Pulmonary artery endothelial cell (primary cell): Measurements from ENCODE around the gene TRIM26. TPM values are rescaled to one million over a fixed set of nuclear protein-coding genes. Genes with fewer than 3 reads are reported as not detected.
"Not testable (repeated sequence)": the region's sequence is repeated elsewhere in the genome, so short reads cannot be mapped to it uniquely, and the experiment has no call there.

Experiments used
- DNase-seq: peaks from one replicate; pipeline ENCODE4 v3.0.0-alpha.2; 2011; ENCODE audit warnings: low read depth, low spot score
- total RNA-seq: library from RNA; depleted of rRNA; stranded (reverse); fragments of >200 nt; gene quantifications from 2 replicates; pipeline ENCODE4 v1.2.3, GENCODE V29; 2014

TRIM26 gene
- total RNA-seq, 1 donor from 2014 or later = 25.2 TPM

DNA sequence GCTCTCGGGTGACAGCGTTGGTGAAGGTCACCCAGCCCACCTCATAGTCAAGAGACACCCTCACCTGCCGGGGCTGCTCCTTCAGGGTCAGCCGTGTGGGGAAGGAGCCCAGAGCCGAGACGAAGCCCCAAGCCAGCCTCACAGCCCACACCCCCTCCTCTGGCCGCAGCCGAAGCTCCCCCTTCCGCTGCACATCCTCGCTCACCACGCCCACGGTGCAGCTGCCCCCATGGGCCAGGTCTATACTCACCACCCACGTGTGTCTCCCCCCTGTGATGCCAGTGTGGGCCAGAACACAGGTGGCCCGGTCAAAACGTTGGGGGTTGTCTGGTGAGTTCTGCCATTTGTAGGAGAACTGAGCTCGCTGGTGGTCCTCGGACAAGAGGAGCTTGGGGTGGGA lies 59.1 kb downstream of the TRIM26 start:
- no peak for DNase-seq

DNA sequence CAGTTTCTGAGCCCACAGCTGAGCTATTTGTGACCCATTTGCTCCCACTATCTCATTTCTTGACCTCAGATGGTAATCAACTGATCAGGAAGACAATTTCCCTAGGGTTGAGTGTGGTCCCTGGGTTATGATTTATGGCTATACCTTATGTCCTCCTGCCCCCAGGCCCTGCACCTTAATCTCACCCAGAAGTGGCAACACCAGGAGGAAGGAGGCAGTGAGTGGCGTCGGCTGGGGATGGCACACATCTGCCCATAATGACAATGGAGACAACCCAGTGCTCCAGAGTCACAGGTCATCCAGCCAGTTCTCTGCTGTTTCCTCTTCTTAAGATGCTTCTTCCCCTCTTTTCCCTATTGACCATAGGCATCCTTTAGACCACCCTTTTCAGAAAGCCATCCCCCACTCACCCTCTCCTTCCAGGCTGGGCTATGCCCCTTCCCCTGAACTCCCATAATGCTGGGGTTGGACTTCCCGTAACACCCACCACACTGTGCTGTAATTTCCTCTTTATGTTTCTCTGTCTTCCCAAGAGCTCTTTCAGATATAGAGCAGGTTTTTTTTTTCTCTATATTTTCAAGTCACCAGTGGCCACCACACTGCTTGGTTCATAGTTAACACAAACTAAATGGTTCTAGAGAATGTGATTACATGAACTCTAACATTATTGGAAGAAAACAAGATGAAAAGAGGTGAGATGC lies 60.1 kb downstream of the TRIM26 start:
- no peak for DNase-seq

DNA sequence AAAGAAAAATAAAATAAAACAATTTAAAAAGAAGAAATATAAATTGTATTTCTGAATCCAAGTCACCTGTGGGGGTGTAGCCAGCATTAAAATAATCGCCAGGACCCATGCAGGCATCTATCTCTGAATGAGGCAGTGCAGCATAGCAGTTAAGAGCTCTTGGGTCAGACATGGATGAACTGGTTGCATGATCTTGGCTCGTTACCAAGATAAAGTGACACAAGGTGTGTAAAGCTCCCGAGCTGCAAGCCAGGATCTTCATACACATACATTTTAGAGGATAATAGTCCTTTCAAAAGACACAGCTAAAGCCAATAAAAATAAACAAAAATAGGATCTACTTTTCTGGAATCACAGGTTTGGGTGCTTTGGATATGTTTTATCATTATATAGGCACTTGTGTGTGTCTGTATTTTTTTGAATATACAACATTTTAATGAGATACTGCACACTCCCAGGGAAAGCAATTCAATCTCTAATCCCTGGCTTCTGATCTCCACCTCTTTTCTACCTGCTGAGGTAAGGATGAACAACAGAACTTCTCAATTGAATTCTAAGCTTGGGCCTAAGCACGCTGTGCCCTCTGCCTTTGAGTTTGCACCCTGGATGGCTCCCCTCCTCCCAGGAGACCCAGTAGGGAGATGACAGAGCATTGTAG lies 61.1 kb downstream of the TRIM26 start:
- no peak for DNase-seq

DNA sequence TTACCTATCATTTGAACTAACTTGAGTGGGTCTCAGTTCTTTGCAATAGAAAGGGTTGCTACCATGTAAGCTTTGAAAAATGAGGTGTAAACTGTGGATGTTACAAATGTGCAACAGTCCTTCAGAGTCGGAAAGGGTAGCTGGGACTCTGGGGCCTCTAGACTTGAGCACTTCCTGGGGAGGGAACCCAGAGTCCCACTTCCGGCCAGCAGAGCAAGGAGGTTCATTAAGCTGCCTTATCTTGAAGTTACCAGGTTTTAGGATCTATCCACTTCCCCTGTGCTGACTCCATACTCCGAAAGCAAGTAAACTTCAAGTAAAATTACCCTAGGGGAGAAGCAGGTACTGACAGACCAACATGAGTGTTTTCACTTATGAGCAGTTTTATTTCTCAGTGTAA lies 61.6 kb downstream of the TRIM26 start:
- DNase-seq = no peak

DNA sequence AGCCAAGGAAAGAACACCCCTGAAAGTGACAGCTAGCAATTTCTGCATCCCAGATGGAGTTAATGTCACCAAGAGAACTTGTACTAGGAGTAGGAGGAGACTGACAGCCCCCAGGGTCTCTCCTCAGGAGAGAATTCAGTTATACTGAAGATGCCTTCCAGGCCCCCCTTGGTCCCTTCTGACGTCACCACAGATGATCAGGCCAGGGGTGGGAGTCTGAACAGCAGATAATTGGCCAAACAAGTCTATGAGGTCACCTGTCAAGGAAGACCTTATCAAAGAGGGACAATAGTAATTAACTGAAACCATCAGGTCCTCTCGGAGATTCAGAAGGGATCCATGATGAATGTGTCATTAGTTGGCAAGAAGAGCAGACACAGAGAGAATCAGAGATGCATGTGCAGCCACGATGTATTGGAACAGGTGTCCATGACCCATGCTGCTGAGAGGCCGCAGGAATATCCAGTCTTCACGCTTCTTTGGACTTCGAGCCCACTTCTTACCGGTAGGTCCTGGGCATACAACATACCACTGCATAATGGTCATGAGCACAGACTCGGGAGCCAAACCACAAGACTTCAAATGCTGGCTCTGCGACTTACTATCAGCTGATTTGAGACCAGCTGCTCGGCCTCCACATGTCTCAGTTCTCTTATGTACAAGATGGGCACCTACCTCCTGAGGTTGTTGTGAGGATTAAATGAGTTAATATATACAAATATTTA lies 62.4 kb downstream of the TRIM26 start:
- no peak for DNase-seq

DNA sequence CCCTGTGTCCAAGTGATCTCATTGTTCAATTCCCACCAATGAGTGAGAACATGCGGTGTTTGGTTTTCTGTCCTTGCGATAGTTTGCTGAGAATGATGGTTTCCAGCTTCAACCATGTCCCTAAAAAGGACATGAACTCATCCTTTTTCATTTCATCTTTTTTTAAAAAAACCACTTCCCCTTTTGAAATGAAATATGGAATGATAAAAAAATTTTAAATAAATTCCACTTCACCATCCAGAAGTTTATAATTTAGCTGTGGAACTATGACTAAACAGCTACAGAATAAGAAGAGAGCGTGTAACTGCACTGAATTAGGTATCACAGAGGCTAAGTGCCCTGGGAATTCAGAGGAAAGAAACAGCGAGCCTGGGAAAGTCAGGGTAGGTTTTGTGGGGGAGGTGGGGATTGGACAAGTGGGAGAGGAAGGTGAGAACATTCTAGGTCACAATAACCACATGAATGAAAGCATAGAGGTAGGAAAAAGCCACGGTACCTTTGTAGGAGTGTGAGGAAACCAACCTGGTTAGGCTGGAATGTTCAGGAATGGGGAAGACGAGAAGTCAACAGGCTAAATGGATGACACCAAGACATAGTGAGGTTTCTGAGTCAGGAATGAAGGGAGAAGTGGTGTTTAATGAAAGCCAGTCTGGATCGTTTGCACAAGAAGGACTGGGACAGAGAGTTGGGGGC lies 63.2 kb downstream of the TRIM26 start:
- no peak for DNase-seq

DNA sequence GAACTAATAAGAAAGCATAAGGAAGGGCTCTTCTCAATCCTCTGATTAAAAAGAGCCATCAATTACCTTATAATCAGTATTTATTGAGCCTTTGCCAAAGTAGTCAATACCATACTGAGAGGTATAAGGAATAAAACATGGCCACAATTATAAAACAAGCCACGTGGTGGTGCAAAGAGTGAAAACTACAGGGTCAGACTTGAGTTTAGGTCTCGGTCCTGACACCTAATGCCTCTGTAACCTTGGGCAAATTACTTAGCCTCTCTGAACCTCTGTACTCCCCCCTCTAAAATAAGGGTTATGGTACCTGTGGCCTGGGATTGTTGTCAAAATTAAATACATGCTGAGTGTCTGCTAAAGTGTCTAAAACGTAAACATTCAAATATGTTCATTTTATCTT lies 64.0 kb downstream of the TRIM26 start:
- no peak for DNase-seq

DNA sequence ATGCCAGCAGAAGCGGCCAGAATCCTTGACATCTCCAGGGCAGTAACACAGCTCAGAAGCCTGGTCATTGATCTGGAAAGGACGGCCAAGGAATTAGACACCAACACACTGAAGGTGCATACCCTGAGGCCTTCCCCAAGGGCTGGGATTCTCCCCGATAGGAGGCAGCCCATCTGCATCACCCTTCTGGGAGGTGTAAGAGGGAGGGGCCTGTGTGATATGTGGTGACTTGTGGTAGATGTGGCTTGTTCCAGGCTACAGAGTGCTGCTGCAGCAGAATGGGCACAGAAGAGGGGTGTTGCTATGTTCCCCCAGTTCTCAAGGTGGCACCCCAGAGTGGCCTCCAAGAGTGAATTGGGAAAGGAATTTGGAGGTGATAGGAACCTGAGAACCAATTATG lies 66.1 kb downstream of the TRIM26 start:
- no peak for DNase-seq

DNA sequence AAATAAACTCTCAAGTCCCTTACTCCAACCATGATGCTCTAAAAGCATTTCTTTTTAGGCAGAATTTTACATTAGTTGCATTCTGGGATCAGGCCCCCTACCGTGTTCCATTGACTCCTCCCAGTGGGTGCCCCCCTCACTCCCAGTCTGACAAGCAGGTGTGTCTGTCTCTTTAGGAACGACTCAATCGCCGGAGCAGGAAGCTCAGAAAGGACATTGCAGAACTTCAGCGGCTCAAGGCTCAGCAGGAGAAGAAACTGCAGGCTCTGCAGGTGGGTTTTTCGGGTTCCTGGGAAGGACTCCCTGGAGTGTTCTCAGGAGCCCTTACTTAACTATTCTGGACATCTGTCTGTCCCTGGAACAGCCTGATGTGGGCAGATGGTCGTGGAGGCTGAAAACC lies 67.4 kb downstream of the TRIM26 start:
- DNase-seq = no peak

DNA sequence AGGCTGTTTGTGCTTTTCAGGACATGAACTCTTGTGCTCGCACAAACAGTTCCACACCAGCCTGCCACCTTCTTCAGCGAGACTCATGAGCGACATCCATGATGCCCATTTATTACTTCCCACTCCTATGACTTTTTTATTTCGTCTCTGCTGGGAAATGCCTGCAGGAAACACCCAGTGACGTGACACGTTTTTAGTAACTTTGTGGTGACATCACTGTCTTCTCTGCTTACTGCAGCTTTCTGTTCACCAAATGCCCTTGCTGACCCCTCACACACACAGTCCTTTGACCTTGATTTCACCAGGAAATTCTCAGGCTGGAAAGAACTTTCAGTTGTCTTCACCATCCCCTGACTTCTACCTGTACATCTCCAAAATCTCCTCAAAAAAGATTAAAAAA lies 68.4 kb downstream of the TRIM26 start:
- DNase-seq = no peak

DNA sequence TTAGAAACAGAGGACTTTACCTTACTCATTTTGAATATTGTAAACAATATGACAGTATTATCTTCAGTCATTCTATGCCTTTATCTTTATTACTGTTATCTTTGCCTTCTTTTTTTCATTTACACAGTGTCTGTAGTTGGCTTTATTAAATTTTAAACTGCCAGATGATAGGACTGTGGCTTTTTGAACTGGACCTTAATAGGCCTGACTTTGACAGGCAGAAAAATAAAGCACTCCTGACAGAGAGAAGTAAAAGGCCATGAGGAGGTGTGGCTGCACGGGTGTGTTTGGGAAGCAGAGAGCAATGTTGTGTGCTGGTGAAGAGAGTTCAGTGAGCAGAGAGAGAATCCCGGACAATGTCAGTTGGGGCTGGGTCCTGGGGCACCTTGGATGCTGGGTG lies 69.4 kb downstream of the TRIM26 start:
- DNase-seq = no peak

DNA sequence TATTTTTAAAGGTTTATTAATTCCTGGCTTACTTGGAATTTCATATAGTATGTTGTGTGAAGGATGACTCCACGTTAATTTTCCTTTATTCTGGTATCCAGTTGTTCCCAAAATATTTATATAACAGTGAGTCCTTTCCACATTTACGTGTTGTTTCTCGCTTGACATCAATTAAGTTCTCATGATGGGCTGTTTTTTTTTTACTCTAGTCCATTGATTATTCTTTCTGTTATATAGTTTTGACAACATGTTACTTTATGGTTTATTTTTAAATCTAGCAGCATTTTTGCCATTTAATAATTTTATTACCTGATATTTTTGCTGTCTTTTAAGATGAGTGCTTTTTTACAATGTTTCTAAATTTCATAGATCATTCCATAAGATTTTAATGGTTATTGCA lies 70.5 kb downstream of the TRIM26 start:
- DNase-seq = no peak

DNA sequence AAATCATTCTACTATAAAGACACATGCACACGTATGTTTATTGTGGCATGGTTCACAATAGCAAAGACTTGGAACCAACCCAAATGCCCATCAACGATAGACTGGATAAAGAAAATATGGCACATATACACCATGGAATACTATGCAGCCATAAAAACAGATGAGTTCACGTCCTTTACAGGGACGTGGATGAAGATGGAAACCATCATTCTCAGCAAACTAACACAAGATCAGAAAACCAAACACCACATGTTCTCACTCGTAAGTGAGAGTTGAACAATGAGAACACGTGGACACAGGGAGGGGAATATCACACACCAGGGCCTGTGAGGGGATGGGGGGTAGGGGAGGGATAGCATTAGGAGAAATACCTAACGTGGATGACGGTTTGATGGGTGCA lies 73.0 kb downstream of the TRIM26 start:
- DNase-seq = not testable (repeated sequence)

DNA sequence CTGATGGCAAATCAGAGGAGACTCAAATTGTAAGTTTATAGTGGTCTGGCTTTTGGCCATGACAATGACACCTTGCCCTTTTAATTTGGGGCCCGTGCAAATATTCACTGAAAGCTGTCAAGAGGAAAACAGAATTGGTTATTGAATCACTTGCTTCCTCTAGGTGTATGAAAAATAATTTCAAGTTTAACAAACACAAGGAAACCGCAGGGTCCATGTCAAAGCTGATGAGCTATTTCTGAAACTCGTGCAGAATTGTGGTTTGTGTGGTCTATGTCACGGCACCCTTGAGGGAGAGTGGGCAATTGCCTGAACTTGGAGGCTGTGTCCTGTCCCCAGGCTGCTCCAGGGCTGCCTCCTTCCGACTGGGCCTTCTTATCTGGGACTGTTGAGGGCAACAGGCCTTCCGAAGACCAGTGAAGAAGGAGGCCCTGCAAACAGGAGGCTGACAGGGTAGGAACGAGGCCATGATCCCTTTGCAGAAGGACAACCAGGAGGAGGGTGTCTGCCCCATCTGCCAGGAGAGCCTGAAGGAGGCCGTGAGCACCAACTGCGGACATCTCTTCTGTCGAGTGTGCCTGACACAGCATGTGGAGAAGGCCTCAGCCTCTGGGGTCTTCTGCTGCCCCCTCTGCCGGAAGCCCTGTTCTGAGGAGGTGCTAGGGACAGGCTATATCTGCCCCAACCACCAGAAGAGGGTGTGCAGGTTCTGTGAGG lies 76.5 kb downstream of the TRIM26 start:
- no peak for DNase-seq

DNA sequence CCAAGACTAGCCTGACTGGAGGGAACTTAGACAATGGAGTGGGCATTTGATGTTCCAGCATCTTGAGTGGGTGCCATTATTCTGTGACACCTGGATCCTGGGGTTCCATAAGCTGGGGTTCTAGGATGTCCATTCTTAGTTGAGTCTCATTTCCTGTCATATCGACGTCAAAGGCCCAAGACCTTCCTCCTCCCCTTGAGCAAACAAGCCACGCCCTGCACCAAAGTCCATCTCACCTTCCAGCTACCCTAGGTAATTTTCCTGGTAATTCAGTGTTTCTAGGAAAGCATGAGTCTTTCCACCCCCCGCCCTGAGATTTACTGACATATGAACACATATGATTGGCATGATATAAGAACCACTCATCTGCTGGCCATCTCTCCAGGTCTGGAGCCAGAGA lies 77.4 kb downstream of the TRIM26 start, which contains the start of gene TRIM40:
TRIM40 (plus strand) TSS at position 384 of the 400 bp plus-strand sequence. CDS start 897 bp downstream, outside the sequence.
- no peak for DNase-seq

DNA sequence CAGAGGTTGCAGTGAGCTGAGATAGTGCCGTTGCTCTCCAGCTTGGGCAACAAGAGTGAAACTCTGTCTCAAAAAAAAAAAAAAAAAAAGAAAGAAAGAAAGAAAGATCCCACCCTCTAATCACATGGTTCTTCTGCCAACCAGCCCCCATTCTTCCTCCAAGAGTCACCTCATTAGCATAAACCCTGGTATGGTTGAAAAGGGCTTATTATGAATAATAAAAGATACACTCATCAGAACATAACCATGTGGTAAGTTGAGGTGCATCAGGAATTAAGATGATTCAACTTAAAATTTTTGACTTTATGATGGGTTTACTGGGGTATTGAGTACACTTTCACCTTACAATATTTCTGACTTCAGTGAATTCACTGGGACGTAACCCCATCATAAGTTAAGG lies 78.1 kb downstream of the TRIM26 start:
- DNase-seq = no peak

Other genes starting within 250 kb of the TRIM26 start
- gene POLR1H, start 152.1 kb downstream of the TRIM26 start, total RNA-seq = 42.2 and 43.7 TPM in 2 replicates
- gene PPP1R11, start 146.2 kb downstream of the TRIM26 start, total RNA-seq = 11.5 and 14.0 TPM in 2 replicates
- gene RNF39, start 137.6 kb downstream of the TRIM26 start, total RNA-seq = not detected in 2 replicates
- gene TRIM31, start 100.3 kb downstream of the TRIM26 start, total RNA-seq = not detected in 2 replicates
- not detected in 2 replicates for gene TRIM40, start 77.3 kb downstream of the TRIM26 start, total RNA-seq
- not detected in 2 replicates for gene TRIM10, start 52.2 kb downstream of the TRIM26 start, total RNA-seq
- gene TRIM15, start 49.9 kb downstream of the TRIM26 start, total RNA-seq = not detected in 2 replicates
- gene TRIM39, start 113.5 kb upstream of the TRIM26 start, total RNA-seq = 9.4 and 11.8 TPM in 2 replicates
- 22.0 and 26.1 TPM in 2 replicates for gene RPP21, start 131.8 kb upstream of the TRIM26 start, total RNA-seq